GM12891 (cell line): ENCODE measurements around the gene IGFBPL1.
"Not testable (repeated sequence)": the region's sequence is repeated elsewhere in the genome, so short reads cannot be mapped to it uniquely, and the experiment has no call there.

Experiments
- DNase-seq: peaks from one replicate; pipeline ENCODE4 v3.0.0; 2011; ENCODE audit warnings: low spot score; ENCODE audit not compliant: insufficient read length
- FAIRE-seq: peaks from 2 replicates; lab custom pipeline; 2011; peaks lifted over from hg19 to GRCh38; lab: Jason Lieb, UNC
- PAX5 ChIP-seq: IDR thresholded peaks from 2 replicates; pipeline ENCODE4 v1.6.1; 2011; ENCODE audit warnings: low read length, moderate library complexity, mild to moderate bottlenecking; ENCODE audit not compliant: insufficient read depth, severe bottlenecking
- POLR2A ChIP-seq: IDR thresholded peaks from 2 replicates; pipeline ENCODE4 v1.6.1; 2011; ENCODE audit warnings: low read depth, low read length, control low read depth
- POLR2AphosphoS5 ChIP-seq: IDR thresholded peaks from 2 replicates; pipeline ENCODE4 v1.6.1; 2011; ENCODE audit warnings: low read depth, low read length, control low read depth
- POU2F2 ChIP-seq: IDR thresholded peaks from 2 replicates; pipeline ENCODE4 v1.6.1; 2011; ENCODE audit warnings: low read depth, mild to moderate bottlenecking, control low read depth, low read length, moderate library complexity
- SPI1 ChIP-seq: IDR thresholded peaks from 2 replicates; pipeline ENCODE4 v1.6.1; 2011; ENCODE audit warnings: low read depth, low read length, control low read depth
- TAF1 ChIP-seq: IDR thresholded peaks from 2 replicates; pipeline ENCODE4 v1.6.1; 2011; ENCODE audit warnings: low read depth, low read length, control low read depth

Gene IGFBPL1

DNA sequence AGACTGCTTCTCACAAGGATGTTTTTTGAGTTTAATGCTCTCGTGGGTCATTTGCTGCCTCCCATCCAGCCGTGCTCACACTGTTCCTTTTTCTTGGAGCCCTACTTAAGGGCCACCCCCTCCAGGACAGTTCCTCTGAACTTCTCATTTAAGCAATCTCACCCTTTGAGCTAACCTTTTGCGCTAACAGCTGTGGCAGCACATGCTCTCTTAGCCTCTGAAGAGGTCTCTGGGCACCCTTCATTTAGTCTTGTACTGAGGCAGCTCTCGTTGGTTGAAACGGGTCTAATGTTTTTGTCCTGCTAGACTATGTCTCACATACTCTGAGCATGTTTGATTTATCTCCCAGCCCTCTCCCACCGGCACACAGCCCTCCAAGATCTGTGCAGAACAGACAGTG is 19.9 kb downstream of the IGFBPL1 start:
- FAIRE-seq (no peak), DNase-seq (no peak)
- TF ChIP-seq POU2F2 (no peak), POLR2AphosphoS5 (no peak), PAX5 (no peak)

- TF ChIP-seq PAX5: no peak
- TF ChIP-seq TAF1: no peak
- TF ChIP-seq POU2F2: no peak
- no peak for TF ChIP-seq SPI1
- no peak for TF ChIP-seq POLR2AphosphoS5
- no peak for TF ChIP-seq POLR2A
- no peak for FAIRE-seq
- no peak for DNase-seq
Measured at GRCh38 chr9:38401994-38402393, 22.3 kb downstream of the IGFBPL1 start.

DNA sequence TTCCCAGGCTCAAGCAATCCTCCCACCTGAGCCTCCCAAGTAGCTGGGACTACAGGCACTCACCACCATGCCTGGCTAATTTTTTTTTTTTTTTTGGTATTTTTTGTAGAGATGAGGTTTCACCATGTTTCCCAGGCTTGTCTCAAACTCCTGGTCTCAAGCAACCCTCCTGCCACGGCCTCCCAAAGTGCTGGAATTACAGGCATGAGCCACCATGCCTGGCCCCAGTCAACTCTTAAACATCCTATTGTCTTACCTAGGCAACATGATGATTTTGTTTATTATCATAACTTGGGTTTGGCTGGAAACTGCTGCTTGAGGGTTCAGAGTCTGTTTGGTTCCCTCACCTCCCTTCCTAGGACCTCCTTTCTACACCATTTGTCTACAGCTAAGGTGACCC is 25.1 kb downstream of the IGFBPL1 start:
- not testable (repeated sequence) for FAIRE-seq, DNase-seq

- DNase-seq (no peak), FAIRE-seq (no peak)
- no peak for TF ChIP-seq POLR2A
- no peak for TF ChIP-seq SPI1
- TF ChIP-seq TAF1: no peak
- TF ChIP-seq PAX5: no peak
- no peak for TF ChIP-seq POU2F2
- no peak for TF ChIP-seq POLR2AphosphoS5
Measured at GRCh38 chr9:38396371-38396671, 27.9 kb downstream of the IGFBPL1 start.

GRCh38 chr9:38395653-38396370 is 28.4 kb downstream of the IGFBPL1 start:
- TF ChIP-seq POLR2A: no peak
- DNase-seq (no peak), FAIRE-seq (no peak)

GRCh38 chr9:38394416-38394815 is 29.8 kb downstream of the IGFBPL1 start:
- TF ChIP-seq POLR2A (no peak), POLR2AphosphoS5 (no peak)
- DNase-seq (no peak), FAIRE-seq (no peak)

- FAIRE-seq (no peak), DNase-seq (no peak)
- no peak for TF ChIP-seq POU2F2
- TF ChIP-seq PAX5: no peak
- no peak for TF ChIP-seq POLR2A
- no peak for TF ChIP-seq SPI1
- no peak for TF ChIP-seq TAF1
- TF ChIP-seq POLR2AphosphoS5: no peak
Measured at GRCh38 chr9:38393128-38393796, 31.0 kb downstream of the IGFBPL1 start.

DNA sequence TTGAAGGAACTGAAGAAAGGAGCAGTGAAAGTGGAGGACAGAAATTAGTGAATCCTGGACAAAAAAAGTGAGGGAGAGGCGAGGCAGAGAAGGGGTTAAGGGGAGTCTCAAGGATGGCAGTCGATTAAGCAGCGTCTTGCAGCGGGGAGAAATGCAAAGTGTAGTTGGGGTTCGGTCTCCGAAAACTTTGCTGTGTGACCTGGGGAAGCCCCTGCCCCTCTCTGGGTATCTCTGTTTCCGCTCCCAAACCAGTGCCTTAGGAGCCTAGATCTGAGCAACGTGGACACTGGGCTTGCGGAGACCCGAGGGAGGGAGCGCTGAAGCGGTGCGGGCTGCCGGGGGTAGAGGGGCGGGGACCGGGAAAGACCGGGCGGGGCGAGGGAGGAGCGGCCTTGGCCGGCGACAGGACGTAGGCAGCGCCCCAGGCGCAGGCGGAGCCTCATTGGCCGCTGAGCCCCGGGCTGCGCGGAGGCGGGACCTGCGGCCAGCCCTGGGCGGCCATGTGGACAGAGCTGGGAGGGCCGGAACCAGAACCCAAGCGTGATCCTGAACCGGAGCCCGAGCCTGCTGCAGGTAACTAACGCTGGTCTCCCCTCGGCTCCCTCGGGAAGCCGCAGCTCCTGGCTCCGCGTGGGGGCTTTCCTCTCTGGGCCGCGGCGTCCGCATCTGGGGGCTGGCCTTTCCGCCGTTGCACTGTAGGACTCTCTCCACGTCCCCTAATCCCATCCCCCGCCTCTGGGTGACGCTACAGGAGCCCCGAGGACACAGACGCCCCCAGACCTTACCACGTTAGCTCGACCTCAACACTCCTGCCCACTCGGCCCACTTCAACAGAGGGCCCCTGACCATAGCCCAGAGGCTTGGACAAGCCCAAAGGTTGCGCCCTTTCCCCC is 31.8 kb downstream of the IGFBPL1 start, which contains the start of gene ALDH1B1:
TSS of gene ALDH1B1 (plus strand) at position 468 of the 893 bp plus-strand sequence. CDS start 3,047 bp downstream, outside the sequence.
- FAIRE-seq: peak; percentile 92
- TF ChIP-seq POLR2A: peak; percentile 57; the same call in 1 of the 2 replicates
- TF ChIP-seq POLR2AphosphoS5: no peak
- no peak; the same call in 1 of the 2 replicates for TF ChIP-seq POU2F2
- peak; percentile 42; the same call in 1 of the 2 replicates for TF ChIP-seq TAF1
- no peak for TF ChIP-seq PAX5
- DNase-seq: peak; percentile 93

- TF ChIP-seq TAF1 (no peak), POU2F2 (no peak), PAX5 (no peak)
- FAIRE-seq (no peak), DNase-seq (no peak)
Measured at GRCh38 chr9:38391278-38392118, 32.8 kb downstream of the IGFBPL1 start.

- DNase-seq: no peak
- no peak for TF ChIP-seq SPI1
- TF ChIP-seq TAF1: no peak
- TF ChIP-seq POLR2A: no peak
- no peak for TF ChIP-seq POU2F2
- TF ChIP-seq POLR2AphosphoS5: no peak
- no peak for TF ChIP-seq PAX5
- FAIRE-seq: no peak
Measured at GRCh38 chr9:38390851-38391250, 33.4 kb downstream of the IGFBPL1 start.
